PFSK-1 (cell line): ENCODE measurements around the gene CBR1.

Experiments used
- FOXP2 ChIP-seq: optimal IDR thresholded peaks from 2 replicates; pipeline ENCODE3; 2011; ENCODE audit warnings: borderline replicate concordance, control low read depth, inconsistent platforms; ENCODE audit not compliant: insufficient read depth; ENCODE audit errors: extremely low read length, extremely low read depth
- POLR2AphosphoS5 ChIP-seq: IDR thresholded peaks from 2 replicates; pipeline ENCODE4 v1.6.1; 2012; ENCODE audit warnings: low read depth, mild to moderate bottlenecking, control low read depth, low read length, moderate library complexity
- SIN3A ChIP-seq: IDR thresholded peaks from 2 replicates; pipeline ENCODE4 v1.6.1; 2012; ENCODE audit warnings: mild to moderate bottlenecking, low read length, moderate library complexity, borderline replicate concordance; ENCODE audit not compliant: insufficient read depth
- TAF1 ChIP-seq: IDR thresholded peaks from 2 replicates; pipeline ENCODE4 v1.6.1; 2012; ENCODE audit warnings: low read length, control low read depth, borderline replicate concordance; ENCODE audit not compliant: insufficient read depth
- TF ChIP-seq, protein P1 (sequence below), 2 experiments: IDR thresholded peaks; 2 replicates each; pipeline versions ENCODE4 v1.6.1 to v1.8.0; 2011 to 2012; ENCODE audit warnings: low read depth in 2 of 2, low read length in 2 of 2, control low read depth in 1 of 2, inconsistent platforms in 1 of 2, mild to moderate bottlenecking in 1 of 2, moderate library complexity in 1 of 2; ENCODE audit not compliant: insufficient read depth in 1 of 2

Gene CBR1

DNA sequence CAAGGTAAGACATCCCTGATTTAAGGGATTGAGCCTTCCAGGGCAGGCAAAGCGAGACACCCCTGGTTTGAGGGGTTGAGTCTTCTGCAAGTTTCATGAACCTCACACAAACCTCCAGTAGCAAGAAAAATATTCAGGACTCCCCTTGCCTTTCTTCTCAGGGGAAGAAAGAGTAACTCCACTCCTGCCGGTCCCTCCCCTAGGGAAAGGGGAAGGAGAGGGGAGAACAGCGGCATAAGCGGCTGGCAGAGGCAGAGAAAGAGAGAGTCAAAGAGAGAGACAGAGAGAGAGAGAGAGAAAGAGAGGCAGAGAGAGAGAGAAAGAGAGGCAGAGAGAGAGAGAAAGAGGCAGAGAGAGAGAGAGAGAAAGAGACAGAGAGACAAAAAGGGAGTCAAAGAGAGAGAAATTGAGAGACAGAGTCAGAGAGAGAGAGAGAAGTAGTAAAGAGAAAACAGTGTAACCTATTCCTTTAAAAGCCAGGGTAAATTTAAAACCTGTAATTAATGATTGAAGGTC lies 35.6 kb downstream of the CBR1 start:
- TF ChIP-seq, protein P1, sequence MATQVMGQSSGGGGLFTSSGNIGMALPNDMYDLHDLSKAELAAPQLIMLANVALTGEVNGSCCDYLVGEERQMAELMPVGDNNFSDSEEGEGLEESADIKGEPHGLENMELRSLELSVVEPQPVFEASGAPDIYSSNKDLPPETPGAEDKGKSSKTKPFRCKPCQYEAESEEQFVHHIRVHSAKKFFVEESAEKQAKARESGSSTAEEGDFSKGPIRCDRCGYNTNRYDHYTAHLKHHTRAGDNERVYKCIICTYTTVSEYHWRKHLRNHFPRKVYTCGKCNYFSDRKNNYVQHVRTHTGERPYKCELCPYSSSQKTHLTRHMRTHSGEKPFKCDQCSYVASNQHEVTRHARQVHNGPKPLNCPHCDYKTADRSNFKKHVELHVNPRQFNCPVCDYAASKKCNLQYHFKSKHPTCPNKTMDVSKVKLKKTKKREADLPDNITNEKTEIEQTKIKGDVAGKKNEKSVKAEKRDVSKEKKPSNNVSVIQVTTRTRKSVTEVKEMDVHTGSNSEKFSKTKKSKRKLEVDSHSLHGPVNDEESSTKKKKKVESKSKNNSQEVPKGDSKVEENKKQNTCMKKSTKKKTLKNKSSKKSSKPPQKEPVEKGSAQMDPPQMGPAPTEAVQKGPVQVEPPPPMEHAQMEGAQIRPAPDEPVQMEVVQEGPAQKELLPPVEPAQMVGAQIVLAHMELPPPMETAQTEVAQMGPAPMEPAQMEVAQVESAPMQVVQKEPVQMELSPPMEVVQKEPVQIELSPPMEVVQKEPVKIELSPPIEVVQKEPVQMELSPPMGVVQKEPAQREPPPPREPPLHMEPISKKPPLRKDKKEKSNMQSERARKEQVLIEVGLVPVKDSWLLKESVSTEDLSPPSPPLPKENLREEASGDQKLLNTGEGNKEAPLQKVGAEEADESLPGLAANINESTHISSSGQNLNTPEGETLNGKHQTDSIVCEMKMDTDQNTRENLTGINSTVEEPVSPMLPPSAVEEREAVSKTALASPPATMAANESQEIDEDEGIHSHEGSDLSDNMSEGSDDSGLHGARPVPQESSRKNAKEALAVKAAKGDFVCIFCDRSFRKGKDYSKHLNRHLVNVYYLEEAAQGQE (IDR thresholded peaks at IDR 0.05; ENCODE audit: insufficient read depth in 1 of 2, low read depth in 2 of 2, low read length in 2 of 2), result no peak

DNA sequence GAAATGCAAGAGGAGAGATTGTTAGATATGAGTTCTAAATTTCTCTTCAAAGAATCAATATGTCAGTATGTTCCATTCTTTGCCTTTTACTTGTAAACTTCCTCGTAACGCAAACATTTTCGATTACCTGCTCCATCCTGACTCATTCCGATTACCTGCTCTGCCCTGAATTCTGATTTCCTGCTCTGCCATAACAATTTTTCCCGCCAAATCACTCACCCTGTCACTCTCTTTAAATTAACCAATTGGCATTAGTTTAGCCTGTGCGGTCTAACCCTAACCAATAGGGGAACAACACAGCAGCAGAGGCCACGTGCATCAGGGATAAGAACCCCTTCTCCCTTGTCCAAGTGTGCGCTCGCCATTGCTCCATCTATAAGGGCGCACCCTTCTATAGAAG lies 40.0 kb downstream of the CBR1 start:
- TF ChIP-seq POLR2AphosphoS5 (no peak), FOXP2 (no peak), TAF1 (no peak), SIN3A (no peak)
- TF ChIP-seq, protein P1 (IDR thresholded peaks at IDR 0.05; ENCODE audit: insufficient read depth in 1 of 2, low read depth in 2 of 2, low read length in 2 of 2), result no peak

DNA sequence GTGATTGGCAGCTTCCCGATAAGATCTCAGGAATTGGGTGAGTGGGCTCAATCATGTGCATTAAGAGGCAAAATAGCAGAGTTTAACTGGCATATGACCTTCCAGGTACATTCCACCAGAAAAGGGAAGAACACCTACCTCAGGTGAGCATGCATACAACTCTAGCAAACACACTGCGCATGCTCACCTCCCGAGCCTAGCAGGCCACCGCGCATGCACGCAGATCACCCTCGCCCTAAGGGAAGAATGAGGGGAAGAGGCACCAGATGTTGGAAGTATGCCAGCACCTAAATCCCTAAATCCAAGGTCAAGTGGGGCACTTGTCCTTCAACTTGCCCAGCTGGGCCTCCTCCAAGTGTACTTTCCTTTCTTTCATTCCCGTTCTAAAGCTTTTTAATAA lies 41.4 kb downstream of the CBR1 start:
- TF ChIP-seq TAF1 (no peak), FOXP2 (no peak), SIN3A (no peak), POLR2AphosphoS5 (no peak)
- TF ChIP-seq, protein P1 (IDR thresholded peaks at IDR 0.05; ENCODE audit: insufficient read depth in 1 of 2, low read depth in 2 of 2, low read length in 2 of 2), result no peak

DNA sequence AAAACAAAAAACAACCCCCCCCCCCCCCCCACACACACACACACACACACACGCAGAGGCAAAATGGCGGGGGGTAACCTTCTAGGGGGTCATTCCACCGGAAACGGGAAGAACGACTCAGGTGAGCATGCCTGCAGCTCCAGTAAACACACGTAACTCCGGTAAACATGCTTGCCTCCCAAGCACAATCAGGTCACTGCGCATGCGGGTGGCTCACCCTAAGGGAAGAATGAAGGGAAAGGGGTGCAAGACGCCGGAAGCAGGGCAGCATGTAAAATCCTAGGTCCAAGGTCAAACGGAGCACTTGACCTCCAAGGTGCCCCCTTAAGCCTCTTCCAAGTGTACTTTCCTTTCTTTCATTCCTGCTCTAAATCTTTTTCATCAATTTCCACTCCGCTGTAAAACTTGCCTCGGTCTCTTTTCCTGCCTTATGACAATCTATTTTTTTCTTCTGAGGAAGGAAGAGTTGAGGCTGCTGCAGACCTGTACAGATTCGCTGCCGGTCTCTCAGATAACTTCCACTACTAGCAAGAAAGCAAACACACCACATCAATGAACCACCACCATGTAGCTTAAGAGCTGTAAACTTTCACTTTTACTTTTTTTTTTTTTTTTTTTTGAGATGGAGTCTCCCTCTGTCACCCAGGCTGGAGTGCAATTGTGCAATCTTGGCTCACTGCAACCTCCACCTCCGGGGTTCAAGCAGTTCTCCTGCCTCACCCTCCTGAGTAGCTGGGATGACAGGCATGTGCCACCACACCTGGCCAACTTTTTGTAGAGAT lies 44.0 kb downstream of the CBR1 start:
- TF ChIP-seq POLR2AphosphoS5 (no peak), FOXP2 (no peak), TAF1 (no peak), SIN3A (no peak)
- TF ChIP-seq, protein P1 (IDR thresholded peaks at IDR 0.05; ENCODE audit: insufficient read depth in 1 of 2, low read depth in 2 of 2, low read length in 2 of 2), result no peak
